CD14-positive monocyte (primary cell): Measurements from ENCODE around the gene CHD1. TPM values are rescaled to one million over a fixed set of nuclear protein-coding genes. Genes with fewer than 3 reads are reported as not detected.

Experiments
- DNase-seq, 3 donors: peaks; one replicate each; pipeline ENCODE4 v3.0.0-alpha.2; 2011 to 2022
- H2AFZ ChIP-seq: 2 replicates; pipeline ENCODE4 v1.6.0; 2012; ENCODE audit warnings: mild to moderate bottlenecking, low read depth, low read length, inconsistent platforms; ENCODE audit not compliant: insufficient read depth, poor library complexity, severe bottlenecking
- H3K27ac ChIP-seq, 2 donors: 1 replicate in 1 of 2; 2 replicates in 1 of 2; pipeline ENCODE4 v1.5.1; 2012 to 2013; ENCODE audit warnings: low read length in 2 of 2, control low read depth in 1 of 2, inconsistent platforms in 1 of 2, low read depth in 1 of 2, mild to moderate bottlenecking in 1 of 2
- H3K27me3 ChIP-seq, 2 donors: one replicate each; pipeline versions ENCODE4 v1.6.0 to v1.6.1; 2011 to 2013; ENCODE audit warnings: low read length in 2 of 2; ENCODE audit not compliant: control insufficient read depth in 2 of 2, insufficient read depth in 2 of 2
- H3K36me3 ChIP-seq, 2 donors: replicated peaks in 1 of 2; 1 replicate in 1 of 2; 2 replicates in 1 of 2; pipeline versions ENCODE4 v1.5.1 to v1.6.1; 2012 to 2013; ENCODE audit warnings: low read length in 2 of 2, control low read depth in 1 of 2, inconsistent platforms in 1 of 2, mild to moderate bottlenecking in 1 of 2; ENCODE audit not compliant: insufficient read depth in 2 of 2, control insufficient read depth in 1 of 2
- H3K4me1 ChIP-seq, 2 donors: 1 replicate in 1 of 2; 2 replicates in 1 of 2; pipeline versions ENCODE4 v1.5.1 to v1.6.1; 2012 to 2013; ENCODE audit warnings: low read length in 2 of 2, control low read depth in 1 of 2, inconsistent platforms in 1 of 2, mild to moderate bottlenecking in 1 of 2, moderate library complexity in 1 of 2; ENCODE audit not compliant: insufficient read depth in 2 of 2, control insufficient read depth in 1 of 2
- H3K4me2 ChIP-seq: replicated peaks from 2 replicates; pipeline ENCODE3; 2012; ENCODE audit warnings: low read length, moderate library complexity, mild to moderate bottlenecking; ENCODE audit not compliant: poor library complexity, severe bottlenecking; ENCODE audit errors: extremely low read depth
- H3K4me3 ChIP-seq, 3 experiments: fragments of 200-600 bp in 1 of 3; sonication (generic) in 1 of 3; replicated peaks in 1 of 3; 1 replicate in 2 of 3; 2 replicates in 1 of 3; pipeline ENCODE4 v1.5.1; 2011 to 2013; ENCODE audit warnings: low read length in 3 of 3, mild to moderate bottlenecking in 3 of 3, control low read depth in 2 of 3, low read depth in 2 of 3, inconsistent platforms in 1 of 3, moderate library complexity in 1 of 3
- H3K79me2 ChIP-seq: 2 replicates; pipeline ENCODE4 v1.6.0; 2012; ENCODE audit warnings: mild to moderate bottlenecking, control low read depth, inconsistent platforms, low read length, moderate library complexity; ENCODE audit not compliant: insufficient read depth
- H3K9ac ChIP-seq: 2 replicates; pipeline ENCODE4 v1.6.0; 2017; ENCODE audit warnings: low read length, mild to moderate bottlenecking; ENCODE audit not compliant: insufficient read depth, poor library complexity, severe bottlenecking
- H3K9me3 ChIP-seq, 2 donors: replicated peaks in 1 of 2; 1 replicate in 1 of 2; 2 replicates in 1 of 2; pipeline versions ENCODE4 v1.5.1 to v1.6.1; 2012 to 2013; ENCODE audit warnings: low read length in 2 of 2, control low read depth in 1 of 2; ENCODE audit not compliant: control insufficient read depth in 1 of 2, insufficient read depth in 1 of 2
- H4K20me1 ChIP-seq: 2 replicates; pipeline ENCODE4 v1.6.0; 2012; ENCODE audit warnings: mild to moderate bottlenecking, low read length, control low read depth, moderate library complexity; ENCODE audit not compliant: insufficient read depth
- H3K27ac Mint-ChIP-seq, 7 donors: one replicate each; pipeline ENCODE4 v1.8.0; 2020; ENCODE audit warnings: mild to moderate bottlenecking in 7 of 7, mixed read lengths in 7 of 7, moderate library complexity in 6 of 7, inconsistent platforms in 2 of 7
- H3K27me3 Mint-ChIP-seq, 3 donors: one replicate each; pipeline ENCODE4 v1.8.0; 2021 to 2022; ENCODE audit warnings: low read depth in 3 of 3, mild to moderate bottlenecking in 3 of 3, mixed read lengths in 3 of 3, moderate library complexity in 3 of 3, inconsistent platforms in 1 of 3
- H3K36me3 Mint-ChIP-seq, 2 donors: one replicate each; pipeline ENCODE4 v1.8.0; 2020; ENCODE audit warnings: mixed read lengths in 2 of 2, inconsistent platforms in 1 of 2, mild to moderate bottlenecking in 1 of 2
- H3K4me1 Mint-ChIP-seq: one replicate; pipeline ENCODE4 v1.8.0; 2020; ENCODE audit warnings: mild to moderate bottlenecking, mixed read lengths
- H3K4me3 Mint-ChIP-seq, 2 donors: one replicate each; pipeline ENCODE4 v1.8.0; 2020; ENCODE audit warnings: mild to moderate bottlenecking in 2 of 2, mixed read lengths in 2 of 2, moderate library complexity in 1 of 2
- H3K9me3 Mint-ChIP-seq, 7 donors: one replicate each; pipeline ENCODE4 v1.8.0; 2020 to 2022; ENCODE audit warnings: mixed read lengths in 7 of 7, mild to moderate bottlenecking in 6 of 7, moderate library complexity in 6 of 7, inconsistent platforms in 2 of 7
- WGBS: methylation state at CpG from one replicate; pipeline ENCODE4 v1.1.5; 2013; ENCODE audit warnings: missing lambda C conversion rate; ENCODE audit not compliant: insufficient coverage; 5-methylcytosine and 5-hydroxymethylcytosine counted together
- intact Hi-C, 2 donors: fragments of 100-400 bp; cut with micrococcal nuclease; formaldehyde crosslinking; loops; one replicate each; pipeline versions ENCODE4 v1.15.0 to v1.15.1; 2023
- polyA plus RNA-seq, 3 donors: library from polyadenylated mRNA; depleted of rRNA in 1 of 3; unstranded in 2 of 3; stranded (reverse) in 1 of 3; fragments of 300-500 nt in 2 of 3; fragments of >200 nt in 1 of 3; fragmentation: Illumina TruSeq in 2 of 3; gene quantifications; 1 replicate in 2 of 3; 2 replicates in 1 of 3; pipeline ENCODE4 v1.2.3, GENCODE V29; 2012 to 2021
- TF ChIP-seq, protein P1 (sequence below): fragments of 200-600 bp; IDR thresholded peaks from one replicate; pipeline ENCODE4 v1.8.0; 2022; ENCODE audit warnings: antibody characterized with exemption, mild to moderate bottlenecking

The CHD1 gene
- polyA plus RNA-seq, 3 donors: 3.1 to 45.7 (median 6.7) TPM

GRCh38 chr5:98933445-98934072 lies 4.8 kb upstream of the CHD1 start:
- Mint-ChIP-seq H3K4me3 (peak overlapping the region; percentile 25 to 68), H3K27ac (peak overlapping the region; percentile 96 to 100 (median 99)), H3K36me3 (peaks cover 10 to 22% of the 10 kb centered on the region in 2 donors), H3K27me3 (no peaks in the 10 kb centered on the region), H3K4me1 (peaks cover 57% of the 10 kb centered on the region), H3K9me3 (peaks cover 0 to 2% (median 0%) of the 10 kb centered on the region in 7 donors)
- no peaks in the 10 kb centered on the region for H3K27me3 ChIP-seq
- H4K20me1 ChIP-seq: no peaks in the 10 kb centered on the region
- peak overlapping the region; percentile 85 to 93 for H3K27ac ChIP-seq
- peak overlapping the region; percentile 47 for H2AFZ ChIP-seq
- intact Hi-C loops: no loop called here
- WGBS: 0% methylated on average over 5 of the region's 5 CpGs
- H3K4me1 ChIP-seq: peaks cover 54 to 58% of the 10 kb centered on the region in 2 donors
- peak; percentile 82 to 88 (median 87) for DNase-seq
- peaks cover 57% of the 10 kb centered on the region for H3K79me2 ChIP-seq
- peak overlapping the region in 1 of 3 experiments; percentile 57 for H3K4me3 ChIP-seq
- H3K4me2 ChIP-seq: peak overlapping the region; percentile 61
- H3K36me3 ChIP-seq: no peaks in the 10 kb centered on the region
- H3K9me3 ChIP-seq: no peaks in the 10 kb centered on the region
- H3K9ac ChIP-seq: peak overlapping the region; percentile 49
- TF ChIP-seq, protein P1, sequence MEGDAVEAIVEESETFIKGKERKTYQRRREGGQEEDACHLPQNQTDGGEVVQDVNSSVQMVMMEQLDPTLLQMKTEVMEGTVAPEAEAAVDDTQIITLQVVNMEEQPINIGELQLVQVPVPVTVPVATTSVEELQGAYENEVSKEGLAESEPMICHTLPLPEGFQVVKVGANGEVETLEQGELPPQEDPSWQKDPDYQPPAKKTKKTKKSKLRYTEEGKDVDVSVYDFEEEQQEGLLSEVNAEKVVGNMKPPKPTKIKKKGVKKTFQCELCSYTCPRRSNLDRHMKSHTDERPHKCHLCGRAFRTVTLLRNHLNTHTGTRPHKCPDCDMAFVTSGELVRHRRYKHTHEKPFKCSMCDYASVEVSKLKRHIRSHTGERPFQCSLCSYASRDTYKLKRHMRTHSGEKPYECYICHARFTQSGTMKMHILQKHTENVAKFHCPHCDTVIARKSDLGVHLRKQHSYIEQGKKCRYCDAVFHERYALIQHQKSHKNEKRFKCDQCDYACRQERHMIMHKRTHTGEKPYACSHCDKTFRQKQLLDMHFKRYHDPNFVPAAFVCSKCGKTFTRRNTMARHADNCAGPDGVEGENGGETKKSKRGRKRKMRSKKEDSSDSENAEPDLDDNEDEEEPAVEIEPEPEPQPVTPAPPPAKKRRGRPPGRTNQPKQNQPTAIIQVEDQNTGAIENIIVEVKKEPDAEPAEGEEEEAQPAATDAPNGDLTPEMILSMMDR: no peak

GRCh38 chr5:98930972-98931762 lies 2.4 kb upstream of the CHD1 start:
- Mint-ChIP-seq H3K9me3 (peaks cover 0 to 2% (median 0%) of the 10 kb centered on the region in 7 donors), H3K36me3 (peaks cover 11 to 22% of the 10 kb centered on the region in 2 donors), H3K27me3 (no peaks in the 10 kb centered on the region), H3K27ac (peak overlapping the region in 6 of 7 donors; percentile 100), H3K4me1 (peaks cover 63% of the 10 kb centered on the region), H3K4me3 (peak overlapping the region in 1 of 2 donors; percentile 98)
- intact Hi-C loops: no loop called here
- WGBS: no CpG with 5 or more reads among the region's 5 CpGs
- Histone ChIP-seq H3K9ac (no peak overlapping the region), H3K79me2 (peaks cover 72% of the 10 kb centered on the region), H2AFZ (no peak overlapping the region), H4K20me1 (peaks cover 17% of the 10 kb centered on the region), H3K4me3 (peak overlapping the region in 1 of 3 experiments; percentile 95), H3K9me3 (no peaks in the 10 kb centered on the region), H3K27ac (peak overlapping the region in 1 of 2 donors; percentile 100), H3K4me1 (peaks cover 60 to 69% of the 10 kb centered on the region in 2 donors), H3K36me3 (peaks cover 0 to 1% of the 10 kb centered on the region in 2 donors), H3K4me2 (peak overlapping the region; percentile 87), H3K27me3 (no peaks in the 10 kb centered on the region)
- TF ChIP-seq, protein P1: no peak
- DNase-seq: no peak
